NCI-H2196 (cell line): ENCODE data around the gene SOX5.

Experiments
- DNase-seq: peaks from one replicate; lab custom pipeline; 2025; ENCODE audit not compliant: unreplicated experiment; lab: John Stamatoyannopoulos, UW

SOX5 gene

GRCh38 chr12:23949348-23950209 lies at the start of gene SOX5:
Gene SOX5 (minus strand): TSS chr12:23949670. CDS start chr12:23949601, 69 bp downstream.
- DNase-seq: peak; percentile 87

- no peak for DNase-seq
Observed at GRCh38 chr12:23987046-23987445, 37.6 kb upstream of the SOX5 start.

GRCh38 chr12:23980826-23981225 lies 31.4 kb upstream of the SOX5 start:
- no peak for DNase-seq

- DNase-seq: no peak
Observed at GRCh38 chr12:23964812-23965211, 15.3 kb upstream of the SOX5 start.

GRCh38 chr12:23959826-23960225 lies 10.4 kb upstream of the SOX5 start:
- no peak for DNase-seq

GRCh38 chr12:23954332-23954731 lies 4.9 kb upstream of the SOX5 start:
- no peak for DNase-seq

- no peak for DNase-seq
Observed at GRCh38 chr12:23952071-23952470, 2.6 kb upstream of the SOX5 start.

GRCh38 chr12:23950775-23951451 lies 1.4 kb upstream of the SOX5 start:
- DNase-seq: peak; percentile 68

- DNase-seq: peak; percentile 68
Observed at GRCh38 chr12:23950210-23950774, 822 bp upstream of the SOX5 start.

- DNase-seq: no peak
Observed at GRCh38 chr12:23948291-23948690, 1.2 kb downstream of the SOX5 start.

GRCh38 chr12:23947395-23947794 lies 2.1 kb downstream of the SOX5 start:
- no peak for DNase-seq

- DNase-seq: no peak
Observed at GRCh38 chr12:23945249-23945648, 4.2 kb downstream of the SOX5 start.

GRCh38 chr12:23944067-23944466 lies 5.4 kb downstream of the SOX5 start:
- DNase-seq: no peak

- DNase-seq: no peak
Observed at GRCh38 chr12:23942841-23943240, 6.6 kb downstream of the SOX5 start.

GRCh38 chr12:23941780-23942179 lies 7.7 kb downstream of the SOX5 start:
- DNase-seq: no peak

- DNase-seq: no peak
Observed at GRCh38 chr12:23938422-23938821, 11.0 kb downstream of the SOX5 start.

GRCh38 chr12:23931176-23931575 lies 18.3 kb downstream of the SOX5 start:
- no peak for DNase-seq

GRCh38 chr12:23930599-23930998 lies 18.9 kb downstream of the SOX5 start:
- DNase-seq: no peak

GRCh38 chr12:23929906-23930305 lies 19.6 kb downstream of the SOX5 start:
- DNase-seq: no peak

- DNase-seq: no peak
Observed at GRCh38 chr12:23927907-23928306, 21.6 kb downstream of the SOX5 start.

GRCh38 chr12:23921099-23921856 lies 28.2 kb downstream of the SOX5 start:
- no peak for DNase-seq
